GM12875 (cell line): ENCODE measurements around the gene IFFO2.

Source experiments
- H3K4me3 ChIP-seq: one replicate; pipeline ENCODE4 v1.5.1; 2011; ENCODE audit warnings: low read depth, low read length, control low read depth
- TF ChIP-seq, protein P1 (sequence below): IDR thresholded peaks from 2 replicates; pipeline ENCODE4 v1.5.1; 2011; ENCODE audit warnings: low read depth, mild to moderate bottlenecking, control low read depth, inconsistent platforms, low read length, moderate library complexity, borderline replicate concordance; ENCODE audit not compliant: insufficient read depth

IFFO2 gene

DNA sequence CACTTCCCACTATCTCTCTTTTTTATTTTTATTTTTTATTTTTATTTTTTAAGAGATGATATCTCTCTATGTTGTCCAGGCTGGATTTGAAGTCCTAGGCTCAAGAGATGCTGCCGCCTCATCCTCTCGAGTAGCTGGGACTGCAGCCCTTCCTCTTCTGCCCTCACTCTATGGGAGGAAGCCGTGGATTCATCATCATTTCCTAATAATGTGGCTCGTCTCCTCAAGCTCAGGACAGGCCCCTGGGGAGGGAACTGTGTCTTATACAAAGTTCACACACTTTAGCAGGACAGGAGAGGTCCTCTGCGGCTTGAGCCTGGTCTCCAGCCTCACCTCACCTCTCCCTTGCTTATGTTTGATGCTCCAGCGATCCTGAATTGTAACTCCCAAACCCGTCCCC, 16.5 kb upstream of the IFFO2 start:
- TF ChIP-seq, protein P1, sequence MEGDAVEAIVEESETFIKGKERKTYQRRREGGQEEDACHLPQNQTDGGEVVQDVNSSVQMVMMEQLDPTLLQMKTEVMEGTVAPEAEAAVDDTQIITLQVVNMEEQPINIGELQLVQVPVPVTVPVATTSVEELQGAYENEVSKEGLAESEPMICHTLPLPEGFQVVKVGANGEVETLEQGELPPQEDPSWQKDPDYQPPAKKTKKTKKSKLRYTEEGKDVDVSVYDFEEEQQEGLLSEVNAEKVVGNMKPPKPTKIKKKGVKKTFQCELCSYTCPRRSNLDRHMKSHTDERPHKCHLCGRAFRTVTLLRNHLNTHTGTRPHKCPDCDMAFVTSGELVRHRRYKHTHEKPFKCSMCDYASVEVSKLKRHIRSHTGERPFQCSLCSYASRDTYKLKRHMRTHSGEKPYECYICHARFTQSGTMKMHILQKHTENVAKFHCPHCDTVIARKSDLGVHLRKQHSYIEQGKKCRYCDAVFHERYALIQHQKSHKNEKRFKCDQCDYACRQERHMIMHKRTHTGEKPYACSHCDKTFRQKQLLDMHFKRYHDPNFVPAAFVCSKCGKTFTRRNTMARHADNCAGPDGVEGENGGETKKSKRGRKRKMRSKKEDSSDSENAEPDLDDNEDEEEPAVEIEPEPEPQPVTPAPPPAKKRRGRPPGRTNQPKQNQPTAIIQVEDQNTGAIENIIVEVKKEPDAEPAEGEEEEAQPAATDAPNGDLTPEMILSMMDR = no peak

DNA sequence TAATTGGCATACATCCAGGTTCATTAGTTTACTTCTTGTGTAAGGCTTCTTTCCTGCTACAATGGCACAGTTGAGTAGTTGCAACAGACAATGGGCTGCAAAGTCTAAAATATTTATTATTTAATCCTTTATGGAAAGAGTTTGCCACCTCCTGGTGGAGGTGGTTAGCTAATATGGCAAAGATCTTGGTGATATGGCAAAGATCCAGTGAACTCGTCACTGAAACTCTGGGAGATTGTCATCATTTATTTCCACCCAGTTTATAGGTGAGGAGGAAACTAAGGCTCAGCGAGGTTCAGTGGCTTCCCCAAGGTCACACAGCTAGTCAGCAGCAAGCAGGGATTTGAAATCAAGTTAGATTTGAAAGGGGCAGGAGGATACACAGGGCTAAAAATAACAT, 16.1 kb upstream of the IFFO2 start:
- TF ChIP-seq, protein P1 = no peak

More for the DNA sequence above, 16.5 kb upstream of the IFFO2 start:
- H3K4me3 ChIP-seq = no peak overlapping the region

DNA sequence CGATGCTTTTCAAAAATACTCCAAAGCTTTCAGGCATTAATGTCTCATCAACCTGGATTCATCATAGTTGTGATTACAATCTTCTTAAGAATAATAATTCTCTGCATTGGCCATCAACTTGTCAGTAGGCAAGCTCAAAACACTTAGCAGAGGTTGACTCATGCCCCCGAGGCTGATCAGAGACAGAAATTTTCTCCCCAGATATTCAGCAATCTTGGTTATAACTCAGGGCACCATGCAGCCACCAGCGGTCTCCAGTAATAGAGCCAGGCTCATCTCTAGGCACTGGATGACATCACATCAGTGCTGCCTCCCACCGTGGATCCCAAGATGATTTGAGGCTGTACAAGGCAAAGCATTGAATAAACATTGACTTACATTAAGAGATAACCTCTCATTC, 14.3 kb upstream of the IFFO2 start:
- TF ChIP-seq, protein P1 = no peak
- no peak overlapping the region for H3K4me3 ChIP-seq

More for the DNA sequence above, 16.1 kb upstream of the IFFO2 start:
- H3K4me3 ChIP-seq = no peak overlapping the region

DNA sequence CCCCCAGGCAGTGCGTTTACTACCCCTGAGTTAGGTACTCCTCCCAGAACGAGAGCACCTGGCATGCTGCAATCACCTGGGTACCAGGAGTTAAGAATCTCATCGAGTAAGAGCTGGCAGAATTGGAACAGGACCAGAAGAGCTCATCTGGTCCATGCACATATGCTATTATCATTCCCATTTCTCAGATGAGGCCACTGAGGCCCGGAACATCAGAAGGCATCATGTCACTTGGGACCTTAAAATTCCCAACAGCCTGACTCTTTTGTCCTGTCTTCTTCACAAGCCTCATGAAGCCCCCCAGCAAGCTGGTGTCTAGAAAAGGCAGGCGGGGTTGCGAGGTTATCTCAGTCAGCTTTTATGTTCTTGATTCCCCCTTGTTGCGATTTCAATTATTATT, 13.9 kb upstream of the IFFO2 start:
- TF ChIP-seq, protein P1 = no peak
- no peak overlapping the region for H3K4me3 ChIP-seq

DNA sequence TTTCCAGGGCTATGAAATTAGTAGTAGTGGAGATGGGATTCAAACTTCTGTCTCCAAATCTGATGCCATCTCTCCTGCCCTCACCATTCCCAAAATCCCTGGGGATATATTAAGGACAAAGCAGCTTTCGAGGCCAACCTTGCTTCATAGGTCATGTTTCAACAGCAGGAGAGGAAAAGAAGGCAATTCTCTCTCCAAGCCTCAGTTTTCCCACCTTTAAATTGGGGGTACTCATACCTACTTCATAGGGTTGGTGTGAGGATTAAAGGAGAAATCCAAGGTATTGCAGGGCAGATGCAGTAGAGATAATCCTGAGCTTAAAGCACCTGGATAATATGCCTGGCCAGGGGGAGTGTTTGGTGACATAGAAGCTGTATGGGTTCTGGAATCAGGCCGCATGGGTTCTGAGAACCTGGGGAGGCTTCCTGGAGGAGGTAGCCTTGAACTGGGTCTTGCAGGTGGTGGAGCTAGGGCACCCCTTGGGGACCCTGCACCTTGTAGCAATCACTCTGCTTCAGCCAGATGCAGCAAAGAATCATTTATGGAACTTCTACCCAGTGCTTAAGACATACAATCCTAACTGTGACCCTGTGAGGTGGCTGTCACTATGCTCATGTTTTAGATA, 10.7 kb upstream of the IFFO2 start:
- no peak overlapping the region for H3K4me3 ChIP-seq
- TF ChIP-seq, protein P1 = no peak

DNA sequence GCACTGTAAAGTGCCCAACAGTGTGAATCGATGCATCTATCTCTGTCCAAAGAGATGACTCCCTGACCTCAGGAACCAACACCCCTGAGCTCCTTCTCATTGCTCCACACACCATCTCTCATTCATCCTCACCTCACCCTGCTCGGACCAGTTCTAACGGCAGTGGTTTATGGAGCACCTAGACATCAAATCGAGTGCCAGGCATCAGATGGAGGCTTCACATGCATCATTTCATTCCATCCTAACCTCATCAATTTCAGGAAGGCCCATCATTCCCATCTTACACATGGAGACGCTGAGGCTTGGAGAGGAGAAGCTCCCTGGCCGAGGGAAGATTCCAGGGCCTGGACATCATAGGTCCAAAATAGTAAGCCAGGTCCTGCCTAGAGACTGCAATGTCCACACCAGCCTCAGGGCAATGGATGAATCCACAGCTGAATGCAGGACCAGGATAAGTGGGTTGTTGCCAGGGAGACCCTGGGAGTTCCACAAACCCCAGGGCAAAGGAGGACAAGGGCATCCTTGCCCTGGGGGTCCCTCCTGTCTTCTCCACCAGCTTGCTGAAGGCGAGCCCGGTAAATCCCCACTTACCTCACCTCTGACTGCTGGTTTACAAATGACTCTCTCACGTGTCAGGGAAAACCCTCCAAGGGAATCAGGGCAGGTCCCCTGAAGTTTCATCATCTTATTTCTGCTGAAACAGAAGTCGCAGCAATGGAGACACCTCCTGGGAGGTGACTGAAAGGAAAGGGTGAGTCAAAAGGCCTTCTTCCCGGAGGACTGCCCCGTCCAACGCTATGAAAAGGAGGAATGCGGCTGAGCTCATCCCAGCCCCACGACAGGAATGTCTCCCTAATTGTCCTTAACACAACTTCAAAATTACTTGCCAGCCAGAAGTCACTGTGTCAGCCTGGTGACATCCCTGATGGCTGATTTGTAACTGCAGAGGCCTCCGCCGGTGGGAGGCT, 9.0 kb upstream of the IFFO2 start:
- H3K4me3 ChIP-seq = no peak overlapping the region
- TF ChIP-seq, protein P1 = no peak

DNA sequence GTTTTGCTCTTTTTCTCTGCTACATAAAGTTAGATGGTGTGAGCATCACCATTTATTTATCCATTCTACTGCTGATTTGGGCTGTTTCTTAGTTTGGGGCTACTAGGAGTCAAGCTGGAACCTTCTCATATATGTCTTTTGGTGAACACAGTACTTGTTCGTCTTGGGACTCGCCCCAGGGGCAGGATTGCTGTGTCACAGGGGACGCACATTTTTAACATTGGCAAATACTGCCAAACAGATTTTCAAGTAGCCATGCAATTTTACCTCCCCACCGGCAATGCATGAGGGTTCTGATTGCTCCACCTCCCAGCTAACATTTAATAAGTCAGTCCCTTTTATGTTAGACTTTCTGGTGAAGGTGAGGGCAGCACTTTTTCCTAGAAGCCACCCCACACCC, 7.5 kb upstream of the IFFO2 start:
- no peak overlapping the region for H3K4me3 ChIP-seq
- TF ChIP-seq, protein P1 = no peak
